HEK293 (cell line): ENCODE measurements around the gene C3orf62.

ENCODE experiments used
- CTCF ChIP-seq: fragments of 450-650 bp; formaldehyde crosslinking; IDR thresholded peaks from 2 replicates; pipeline ENCODE4 v1.5.1; 2016; ENCODE audit warnings: missing biosample characterization, missing genetic modification characterization
- GLI2 ChIP-seq: fragments of 450-650 bp; formaldehyde crosslinking; IDR thresholded peaks from 2 replicates; pipeline ENCODE4; 2017; ENCODE audit warnings: missing biosample characterization, missing genetic modification characterization, low read depth, borderline replicate concordance
- REST ChIP-seq: fragments of 450-650 bp; formaldehyde crosslinking; IDR thresholded peaks from 2 replicates; pipeline ENCODE4 v1.5.1; 2016; ENCODE audit warnings: missing biosample characterization, missing genetic modification characterization
- ZNF785 ChIP-seq: fragments of 450-650 bp; formaldehyde crosslinking; IDR thresholded peaks from 2 replicates; pipeline ENCODE4 v1.5.1; 2016; ENCODE audit warnings: missing biosample characterization, missing genetic modification characterization
- ZNF843 ChIP-seq: fragments of 450-650 bp; formaldehyde crosslinking; IDR thresholded peaks from 2 replicates; pipeline ENCODE4 v1.5.1; 2016; ENCODE audit warnings: missing biosample characterization, missing genetic modification characterization

- TF ChIP-seq CTCF (tag by site-specific recombination) = no peak
- TF ChIP-seq ZNF785 (tag by site-specific recombination) = no peak
- no peak for TF ChIP-seq GLI2 (tag by site-specific recombination)
- no peak for TF ChIP-seq ZNF843 (tag by site-specific recombination)
- TF ChIP-seq REST (tag by site-specific recombination) = no peak
These were observed 23.5 kb downstream of the C3orf62 start for GRCh38 chr3:49253512-49253911.
